T-cell (primary cell): ENCODE data around the gene KCTD3. TPM values are rescaled to one million over a fixed set of nuclear protein-coding genes. Genes with fewer than 3 reads are reported as not detected.

Experiments used
- ATAC-seq, 4 experiments: fragments of 200-7000 bp in 3 of 4; fragments of 150-1000 bp in 1 of 4; cut with Tn5 transposase; replicated peaks in 1 of 4; 1 replicate in 3 of 4; 2 replicates in 1 of 4; pipeline ENCODE4 v1.10.0; 2021; ENCODE audit warnings: moderate library complexity in 3 of 4, mild to moderate bottlenecking in 2 of 4, moderate number of reproducible peaks in 1 of 4
- CTCF ChIA-PET, 2 donors: fragments of 300-600 bp; sonication (Branson Sonifier 250); formaldehyde crosslinking; loops; one replicate each; lab custom pipeline; 2022; ENCODE audit warnings: antibody characterized with exemption in 2 of 2; lab: Charles Lee
- POLR2A ChIA-PET, 2 donors: fragments of 300-600 bp; sonication (Branson Sonifier 250); formaldehyde crosslinking; loops; one replicate each; lab custom pipeline; 2022; ENCODE audit warnings: antibody characterized with exemption in 2 of 2; lab: Charles Lee
- DNase-seq, 35 experiments: peaks; one replicate each; pipeline versions ENCODE4 v3.0.0 to v3.0.0-alpha.2; 2013 to 2023
- H3K27ac ChIP-seq: one replicate; pipeline ENCODE4 v1.5.1; 2013; ENCODE audit warnings: low read length
- H3K27me3 ChIP-seq, 2 experiments: replicated peaks in 1 of 2; 1 replicate in 1 of 2; 2 replicates in 1 of 2; pipeline versions ENCODE4 v1.6.1 to v1.7.0; 2013; ENCODE audit warnings: low read length in 1 of 2, mixed read lengths in 1 of 2; ENCODE audit not compliant: control insufficient read depth in 2 of 2, insufficient read depth in 2 of 2; ENCODE audit errors: extremely low read depth in 1 of 2
- H3K36me3 ChIP-seq, 2 donors: 1 replicate in 1 of 2; 2 replicates in 1 of 2; pipeline versions ENCODE4 v1.6.1 to v1.7.0; 2013; ENCODE audit warnings: low read length in 1 of 2; ENCODE audit not compliant: control insufficient read depth in 2 of 2, insufficient read depth in 1 of 2; ENCODE audit errors: extremely low read depth in 1 of 2
- H3K4me1 ChIP-seq, 2 experiments: 1 replicate in 1 of 2; 2 replicates in 1 of 2; pipeline versions ENCODE4 v1.6.1 to v1.7.0; 2013; ENCODE audit warnings: low read length in 2 of 2, mixed read lengths in 1 of 2; ENCODE audit not compliant: insufficient read depth in 2 of 2, control insufficient read depth in 1 of 2; ENCODE audit errors: extremely low read depth in 1 of 2
- H3K4me3 ChIP-seq, 2 donors: 1 replicate in 1 of 2; 2 replicates in 1 of 2; pipeline versions ENCODE4 v1.5.1 to v1.7.0; 2013; ENCODE audit warnings: mild to moderate bottlenecking in 2 of 2, low read length in 1 of 2, moderate library complexity in 1 of 2; ENCODE audit not compliant: control insufficient read depth in 1 of 2; ENCODE audit errors: extremely low read depth in 1 of 2
- H3K9me3 ChIP-seq: 2 replicates; pipeline ENCODE4 v1.7.0; 2013
- H3K27ac Mint-ChIP-seq, 2 donors: one replicate each; pipeline ENCODE4 v1.8.0; 2020 to 2021; ENCODE audit warnings: mild to moderate bottlenecking in 2 of 2, mixed read lengths in 2 of 2
- H3K27me3 Mint-ChIP-seq, 2 donors: one replicate each; pipeline ENCODE4 v1.8.0; 2021 to 2022; ENCODE audit warnings: mixed read lengths in 2 of 2
- H3K36me3 Mint-ChIP-seq: one replicate; pipeline ENCODE4 v1.8.0; 2021; ENCODE audit warnings: mixed read lengths
- H3K4me1 Mint-ChIP-seq, 3 donors: one replicate each; pipeline ENCODE4 v1.8.0; 2020 to 2022; ENCODE audit warnings: mixed read lengths in 3 of 3, mild to moderate bottlenecking in 1 of 3
- H3K4me3 Mint-ChIP-seq, 3 donors: one replicate each; pipeline ENCODE4 v1.8.0; 2020 to 2022; ENCODE audit warnings: mild to moderate bottlenecking in 3 of 3, mixed read lengths in 3 of 3, moderate library complexity in 3 of 3
- H3K9me3 Mint-ChIP-seq, 3 donors: one replicate each; pipeline ENCODE4 v1.8.0; 2020 to 2022; ENCODE audit warnings: mixed read lengths in 3 of 3
- WGBS: methylation state at CpG from one replicate; pipeline ENCODE4 v1.1.5; 2013; ENCODE audit warnings: missing lambda C conversion rate; ENCODE audit not compliant: insufficient coverage; 5-methylcytosine and 5-hydroxymethylcytosine counted together
- total RNA-seq, 35 experiments: library from RNA in 6 of 35; stranded (reverse) in 6 of 35; fragments of 120-200 nt in 1 of 35; gene quantifications; one replicate each; pipeline versions ENCODE4 v1.2.1 to v1.2.4 and lab custom pipeline; 2013 to 2026

Gene KCTD3
- total RNA-seq, 5 donors from 2014 or later (not counting 1 experiment from before 2014, with no cell fraction given), result 1.9 to 4.2 (median 3.6) TPM

GRCh38 chr1:215607412-215607811 is 40.3 kb downstream of the KCTD3 start:
- no peaks in the 10 kb centered on the region for H3K36me3 ChIP-seq
- Mint-ChIP-seq H3K4me1 (no peaks in the 10 kb centered on the region), H3K27ac (no peak overlapping the region), H3K27me3 (no peaks in the 10 kb centered on the region), H3K4me3 (no peak overlapping the region), H3K9me3 (no peaks in the 10 kb centered on the region), H3K36me3 (peaks cover 11% of the 10 kb centered on the region)
- no peak for DNase-seq
- H3K27ac ChIP-seq, result no peak overlapping the region
- ChIA-PET CTCF (no interaction called here), POLR2A (no interaction called here)
- H3K4me3 ChIP-seq, result no peak overlapping the region
- no peaks in the 10 kb centered on the region for H3K27me3 ChIP-seq
- no CpG with 5 or more reads among the region's 1 CpG for WGBS
- H3K4me1 ChIP-seq, result no peaks in the 10 kb centered on the region
- H3K9me3 ChIP-seq, result no peaks in the 10 kb centered on the region
- no peak for ATAC-seq

DNA sequence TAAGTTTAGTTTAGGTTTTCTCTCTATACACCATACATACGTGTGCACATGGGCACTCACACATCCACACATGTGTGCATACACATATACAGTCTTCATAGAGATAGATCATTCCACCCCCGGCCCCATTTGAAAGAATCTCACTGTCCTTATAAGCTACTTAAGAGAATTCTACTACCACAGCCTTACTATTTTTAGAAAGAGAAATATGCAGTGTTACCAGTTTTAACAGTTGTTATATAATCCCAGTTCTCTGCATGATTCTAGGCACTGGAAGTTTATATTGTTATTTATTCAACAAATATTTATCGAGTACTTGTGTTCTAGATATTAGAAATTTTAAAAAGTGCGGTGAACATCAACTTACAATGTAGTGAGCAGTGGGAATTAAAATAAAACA is 41.5 kb downstream of the KCTD3 start:
- POLR2A ChIA-PET, result no interaction called here
- H3K27ac Mint-ChIP-seq, result no peak overlapping the region
- H3K36me3 ChIP-seq, result peaks cover 0 to 5% of the 10 kb centered on the region in 2 donors
- H3K27me3 ChIP-seq, result no peaks in the 10 kb centered on the region
- no peaks in the 10 kb centered on the region for H3K9me3 Mint-ChIP-seq
- no CpG with 5 or more reads among the region's 4 CpGs for WGBS
- peaks cover 16% of the 10 kb centered on the region for H3K36me3 Mint-ChIP-seq
- H3K4me3 Mint-ChIP-seq, result no peak overlapping the region
- no peaks in the 10 kb centered on the region for H3K4me1 Mint-ChIP-seq
- no peak overlapping the region for H3K4me3 ChIP-seq
- no peaks in the 10 kb centered on the region for H3K4me1 ChIP-seq
- ATAC-seq, result no peak
- DNase-seq, result no peak
- no peak overlapping the region for H3K27ac ChIP-seq
- H3K27me3 Mint-ChIP-seq, result no peaks in the 10 kb centered on the region
- no peaks in the 10 kb centered on the region for H3K9me3 ChIP-seq
- CTCF ChIA-PET, result no interaction called here

GRCh38 chr1:215612391-215612790 is 45.3 kb downstream of the KCTD3 start:
- no peaks in the 10 kb centered on the region for H3K9me3 ChIP-seq
- no peak overlapping the region for H3K27ac Mint-ChIP-seq
- no CpG with 5 or more reads among the region's 3 CpGs for WGBS

GRCh38 chr1:215617979-215618378 is 50.9 kb downstream of the KCTD3 start:
- POLR2A ChIA-PET, result no interaction called here
- no peak for ATAC-seq
- no peaks in the 10 kb centered on the region for H3K27me3 Mint-ChIP-seq

More at GRCh38 chr1:215612391-215612790, 45.3 kb downstream of the KCTD3 start:
- POLR2A ChIA-PET, result no interaction called here
- Mint-ChIP-seq H3K4me3 (no peak overlapping the region), H3K36me3 (peaks cover 20% of the 10 kb centered on the region), H3K27me3 (no peaks in the 10 kb centered on the region), H3K4me1 (no peaks in the 10 kb centered on the region), H3K9me3 (no peaks in the 10 kb centered on the region)
- Histone ChIP-seq H3K27ac (no peak overlapping the region), H3K27me3 (no peaks in the 10 kb centered on the region), H3K36me3 (peaks cover 0 to 5% of the 10 kb centered on the region in 2 donors), H3K4me1 (no peaks in the 10 kb centered on the region), H3K4me3 (no peak overlapping the region)
- CTCF ChIA-PET, result no interaction called here
- DNase-seq, result no peak
- ATAC-seq, result no peak

DNA sequence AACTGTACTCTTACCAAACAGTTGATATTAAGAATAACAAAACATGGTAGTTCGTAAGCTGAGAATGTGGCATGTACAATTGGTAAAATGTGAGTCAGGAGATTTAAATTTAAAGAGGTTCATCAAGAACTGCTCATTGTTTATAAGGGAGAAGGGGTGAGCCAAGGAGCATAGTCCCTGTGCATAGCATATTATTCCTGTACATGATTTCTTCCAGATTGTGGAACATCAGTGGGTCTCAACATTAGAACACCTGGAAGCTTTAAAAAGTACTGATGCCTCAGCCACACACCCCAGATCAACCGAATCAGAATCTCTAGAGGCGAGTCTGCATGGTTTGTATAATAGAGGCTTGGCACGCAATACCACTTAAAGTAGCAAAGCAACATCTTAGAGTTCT is 56.1 kb downstream of the KCTD3 start:
- DNase-seq (no peak), ATAC-seq (no peak)
- Histone ChIP-seq H3K27ac (no peak overlapping the region), H3K9me3 (no peaks in the 10 kb centered on the region), H3K27me3 (no peaks in the 10 kb centered on the region), H3K4me1 (no peaks in the 10 kb centered on the region), H3K36me3 (no peaks in the 10 kb centered on the region), H3K4me3 (no peak overlapping the region)
- ChIA-PET POLR2A (no interaction called here), CTCF (no interaction called here)
- Mint-ChIP-seq H3K27me3 (no peaks in the 10 kb centered on the region), H3K9me3 (no peaks in the 10 kb centered on the region), H3K4me1 (no peaks in the 10 kb centered on the region), H3K36me3 (peaks cover 12% of the 10 kb centered on the region), H3K4me3 (no peak overlapping the region), H3K27ac (no peak overlapping the region)
- WGBS, result 100% methylated on average over 1 of the region's 4 CpGs

More at GRCh38 chr1:215617979-215618378, 50.9 kb downstream of the KCTD3 start:
- Mint-ChIP-seq H3K36me3 (peaks cover 22% of the 10 kb centered on the region), H3K27ac (no peak overlapping the region), H3K9me3 (no peaks in the 10 kb centered on the region), H3K4me1 (no peaks in the 10 kb centered on the region), H3K4me3 (no peak overlapping the region)
- Histone ChIP-seq H3K27ac (no peak overlapping the region), H3K27me3 (no peaks in the 10 kb centered on the region), H3K4me1 (no peaks in the 10 kb centered on the region), H3K36me3 (peaks cover 0 to 3% of the 10 kb centered on the region in 2 donors), H3K4me3 (no peak overlapping the region), H3K9me3 (no peaks in the 10 kb centered on the region)
- no CpG with 5 or more reads among the region's 1 CpG for WGBS
- CTCF ChIA-PET, result interaction anchor here in 1 of 2 donors (0.6 kb wide), 1 partner anchor 17 kb away, joined by 3 read pairs; no protein-coding TSS in a partner anchor
- DNase-seq, result no peak

GRCh38 chr1:215625949-215626348 is 58.8 kb downstream of the KCTD3 start:
- Histone ChIP-seq H3K4me3 (no peak overlapping the region), H3K27me3 (no peaks in the 10 kb centered on the region), H3K4me1 (no peaks in the 10 kb centered on the region), H3K27ac (no peak overlapping the region), H3K36me3 (no peaks in the 10 kb centered on the region), H3K9me3 (no peaks in the 10 kb centered on the region)
- Mint-ChIP-seq H3K36me3 (peaks cover under 1% of the 10 kb centered on the region), H3K4me1 (no peaks in the 10 kb centered on the region), H3K9me3 (peaks cover 0 to 3% (median 0%) of the 10 kb centered on the region in 3 donors), H3K27me3 (peaks cover 0 to 3% of the 10 kb centered on the region in 2 donors), H3K4me3 (no peak overlapping the region), H3K27ac (no peak overlapping the region)
- ChIA-PET POLR2A (no interaction called here), CTCF (no interaction called here)
- ATAC-seq, result no peak
- DNase-seq, result no peak

GRCh38 chr1:215631040-215631439 is 63.9 kb downstream of the KCTD3 start:
- Mint-ChIP-seq H3K36me3 (no peaks in the 10 kb centered on the region), H3K9me3 (peaks cover 0 to 3% (median 0%) of the 10 kb centered on the region in 3 donors)
- POLR2A ChIA-PET, result no interaction called here

More at GRCh38 chr1:215631040-215631439, 63.9 kb downstream of the KCTD3 start:
- no peak overlapping the region for H3K4me3 Mint-ChIP-seq
- Histone ChIP-seq H3K27ac (no peak overlapping the region), H3K9me3 (no peaks in the 10 kb centered on the region), H3K36me3 (no peaks in the 10 kb centered on the region), H3K4me1 (no peaks in the 10 kb centered on the region), H3K4me3 (no peak overlapping the region), H3K27me3 (peaks cover 0 to 7% of the 10 kb centered on the region in 2 experiments)
- 60% methylated on average over 1 of the region's 1 CpG for WGBS
- CTCF ChIA-PET, result no interaction called here
- no peaks in the 10 kb centered on the region for H3K4me1 Mint-ChIP-seq
- DNase-seq (no peak), ATAC-seq (no peak)
- H3K27me3 Mint-ChIP-seq, result peaks cover 4 to 10% of the 10 kb centered on the region in 2 donors
- no peak overlapping the region for H3K27ac Mint-ChIP-seq
